ENCODE measurements around the gene SEC16B.

SEC16B gene

DNA sequence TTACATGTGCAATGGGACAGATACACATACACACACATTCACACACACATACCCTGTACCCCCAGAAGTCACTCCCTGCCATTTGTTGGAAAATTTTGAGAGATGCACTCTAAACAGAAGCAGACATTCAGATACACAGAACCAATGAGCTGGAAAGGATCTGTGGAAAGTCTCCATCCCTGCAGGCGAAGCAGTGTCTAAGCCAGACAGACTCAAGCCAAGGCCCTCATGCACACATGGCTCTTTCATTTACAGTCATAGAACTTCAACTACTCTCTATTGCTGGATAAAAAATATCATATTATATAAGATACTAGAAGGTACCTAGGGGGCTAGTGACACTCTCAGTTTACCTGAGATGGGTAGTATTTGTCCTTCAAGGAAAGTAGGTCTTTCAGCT is 7.3 kb upstream of the SEC16B start:
- no peak for DNase-seq (ENCODE audit: low spot score)

DNA sequence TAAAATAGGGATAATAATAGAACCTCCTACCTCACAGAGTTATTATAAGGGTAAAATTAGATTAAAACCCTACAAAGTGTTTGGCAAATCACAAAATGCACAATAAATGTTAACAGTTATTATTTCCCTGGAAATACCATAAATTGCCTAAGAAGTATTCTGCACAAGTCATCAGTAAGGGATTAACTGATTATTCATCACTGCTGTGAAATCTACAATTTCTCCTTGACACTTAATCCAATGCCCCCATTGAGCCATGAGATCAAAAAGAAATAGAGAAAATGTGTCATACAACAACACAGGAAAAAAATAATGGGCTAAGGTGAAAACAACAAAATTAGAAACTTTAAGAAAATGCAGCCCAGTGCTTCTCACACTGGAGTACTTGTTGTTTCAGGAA is 6.7 kb upstream of the SEC16B start:
- DNase-seq (ENCODE audit: low spot score), result no peak

DNA sequence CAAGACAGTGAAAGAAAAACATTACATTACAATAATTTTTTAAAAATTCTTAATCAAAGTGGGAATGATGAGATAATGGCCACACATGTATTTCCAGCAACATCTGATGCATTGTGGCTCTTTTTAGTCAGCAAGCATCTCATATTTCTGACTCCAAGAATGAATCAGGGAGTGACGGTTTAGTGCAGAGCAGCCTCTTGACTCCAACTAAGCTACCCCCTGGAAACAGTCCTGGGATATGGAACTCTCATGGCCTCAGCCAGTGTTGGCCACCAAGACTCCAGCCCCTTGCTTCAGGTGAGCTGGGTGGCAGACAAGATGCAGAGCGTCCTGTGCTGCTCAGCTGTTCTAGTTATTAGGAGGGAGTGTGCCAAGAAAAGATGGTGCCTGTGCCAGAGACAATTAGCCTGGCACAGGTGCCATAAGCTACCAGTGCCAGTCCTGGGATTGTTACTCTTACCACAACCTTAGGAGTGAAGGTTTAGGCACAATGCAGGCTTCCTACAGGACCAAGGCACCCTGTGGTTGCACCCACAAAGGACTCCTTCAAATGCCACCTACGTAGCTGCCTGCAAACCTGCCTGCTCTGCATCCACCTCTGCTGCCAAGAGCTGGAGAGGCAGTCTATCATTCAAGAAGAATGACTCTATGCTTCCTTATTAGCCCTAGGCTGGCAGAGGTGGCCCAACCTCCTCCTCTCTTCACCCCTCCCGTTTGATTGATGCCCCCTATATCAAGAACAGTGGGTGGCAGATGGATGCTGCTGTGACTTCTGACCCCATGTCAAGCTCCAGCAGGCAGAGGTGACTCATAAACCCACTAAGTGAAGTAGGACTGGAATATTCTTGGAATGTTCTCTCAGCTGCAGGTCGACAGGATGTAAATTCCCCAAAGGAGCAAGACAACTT is 6.0 kb upstream of the SEC16B start:
- DNase-seq (ENCODE audit: low spot score), result no peak

DNA sequence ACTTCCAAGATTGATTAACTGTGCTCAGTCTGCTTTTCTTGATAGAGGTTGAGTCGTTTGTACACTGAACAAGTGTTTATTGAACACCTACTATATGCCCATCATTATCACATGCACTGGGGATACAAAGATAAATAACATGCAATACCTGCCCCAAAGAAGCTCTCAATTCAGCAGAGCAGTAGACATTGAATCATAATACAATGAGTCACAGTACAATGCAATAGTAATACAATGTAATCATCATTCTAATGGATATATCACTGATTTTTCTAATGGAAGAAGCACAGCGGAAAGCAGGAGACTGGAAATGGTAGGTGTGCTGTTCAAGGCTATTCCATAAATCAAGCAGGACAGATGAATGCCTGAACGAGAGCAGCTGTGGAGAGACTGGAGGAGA is 3.7 kb upstream of the SEC16B start:
- DNase-seq (ENCODE audit: low spot score), result no peak

DNA sequence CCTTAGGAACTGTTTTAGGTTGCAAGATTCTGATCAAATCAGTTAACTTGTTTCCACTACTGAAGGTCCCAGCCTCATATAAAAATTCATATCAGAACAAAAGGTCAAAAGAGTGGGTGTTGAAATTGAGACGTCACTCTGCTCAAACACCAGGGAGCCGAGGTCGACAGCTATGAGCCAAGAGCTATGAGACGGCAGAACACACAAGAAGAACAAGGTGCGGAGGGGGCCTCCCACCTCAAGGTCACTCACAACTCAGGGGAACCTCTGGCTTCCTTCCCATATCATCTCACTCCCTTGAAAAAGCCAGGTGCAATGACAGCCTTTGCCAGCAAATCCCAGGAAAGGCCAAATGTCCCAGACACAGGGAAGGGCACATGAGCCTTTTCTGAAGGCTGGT is 749 bp downstream of the SEC16B start:
- no peak for DNase-seq (ENCODE audit: low spot score)

DNA sequence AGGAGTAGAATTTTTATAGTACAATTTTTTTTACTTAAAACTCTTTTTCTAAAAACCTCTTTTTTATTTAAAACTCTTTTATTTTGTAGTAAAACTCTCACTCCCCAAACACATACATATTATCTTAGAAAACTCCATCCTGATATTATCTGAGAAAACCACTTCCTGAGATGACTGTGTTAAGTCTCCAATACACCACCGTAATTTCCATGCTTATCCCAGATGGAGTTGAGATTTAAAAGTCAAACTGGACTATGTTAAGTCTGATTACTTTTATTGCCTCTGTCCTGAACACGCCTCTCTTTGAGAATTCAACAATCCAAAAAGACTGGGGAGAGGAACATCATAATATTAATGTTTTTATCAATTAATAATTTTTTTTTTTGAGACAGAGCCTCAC is 3.7 kb downstream of the SEC16B start:
- no peak for DNase-seq (ENCODE audit: low spot score)

DNA sequence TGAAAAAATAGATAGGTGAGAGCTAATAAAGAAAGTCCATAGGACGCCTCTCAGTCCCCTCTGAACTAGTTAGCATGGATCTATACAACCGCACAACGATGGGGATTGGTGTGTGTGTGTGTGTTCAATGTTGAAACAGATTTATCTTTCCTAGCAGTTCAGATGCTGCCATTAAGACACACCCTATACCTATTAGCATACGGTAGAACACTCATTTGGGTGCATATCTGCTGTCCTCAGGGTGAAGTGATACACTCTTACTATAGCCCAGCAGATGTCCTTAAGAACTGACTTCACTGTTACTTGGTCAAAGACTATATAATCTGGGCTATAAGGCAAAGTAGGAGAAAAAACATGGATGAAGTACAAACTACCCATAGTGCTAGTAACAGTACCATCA is 4.6 kb downstream of the SEC16B start:
- DNase-seq (ENCODE audit: low spot score), result no peak

DNA sequence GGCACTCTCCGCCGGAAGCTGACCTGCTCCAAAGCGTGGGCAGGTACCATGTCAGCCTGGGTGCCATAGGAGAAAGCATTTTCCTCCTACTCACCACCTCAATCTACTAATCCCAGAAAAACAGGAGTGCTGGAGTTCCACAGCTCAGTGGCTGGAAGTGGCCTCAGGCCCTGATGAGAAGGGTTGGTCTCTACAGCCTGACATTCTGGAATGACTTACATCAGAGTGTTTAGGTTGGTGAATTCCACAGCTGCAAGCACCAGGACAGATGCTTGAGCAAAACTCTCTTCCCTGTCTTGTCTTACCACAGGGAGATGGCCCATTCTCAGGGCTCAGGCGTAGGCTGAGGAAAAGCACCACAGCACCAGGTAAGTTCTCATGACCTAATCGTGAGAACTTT is 5.5 kb downstream of the SEC16B start:
- DNase-seq (ENCODE audit: low spot score), result no peak

DNA sequence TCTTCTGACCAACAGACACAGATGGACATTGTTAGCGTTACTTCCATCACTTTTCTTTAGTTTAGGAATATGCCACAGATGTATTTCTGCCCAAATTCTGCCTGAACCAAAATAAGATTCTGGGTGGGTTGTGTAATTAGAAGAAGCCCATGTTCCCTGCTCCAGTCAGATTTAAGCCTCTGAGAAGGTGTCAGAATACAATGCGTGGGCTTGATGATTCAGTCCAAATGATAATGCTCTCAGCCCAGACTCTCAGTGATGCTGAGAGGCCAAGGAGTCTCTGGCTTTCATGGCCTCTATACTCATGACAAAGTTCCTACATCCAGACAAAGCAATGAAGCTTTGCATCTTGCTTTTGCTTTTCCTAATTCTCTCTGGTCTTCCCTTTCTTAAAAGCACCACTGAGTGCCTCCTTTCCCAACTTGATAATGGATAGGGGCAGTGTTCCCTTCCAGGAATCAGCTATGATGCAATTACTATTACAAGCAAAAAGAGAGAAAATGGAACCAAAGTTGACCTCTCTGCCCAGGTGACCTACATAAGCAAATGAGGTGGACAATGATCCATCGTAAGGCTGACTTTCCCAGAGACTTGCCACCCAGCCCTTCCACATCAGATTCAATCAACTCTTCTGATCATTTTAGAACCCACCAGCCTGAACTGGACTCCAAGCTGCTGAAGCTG is 8.8 kb downstream of the SEC16B start:
- no peak for DNase-seq (ENCODE audit: low spot score)

DNA sequence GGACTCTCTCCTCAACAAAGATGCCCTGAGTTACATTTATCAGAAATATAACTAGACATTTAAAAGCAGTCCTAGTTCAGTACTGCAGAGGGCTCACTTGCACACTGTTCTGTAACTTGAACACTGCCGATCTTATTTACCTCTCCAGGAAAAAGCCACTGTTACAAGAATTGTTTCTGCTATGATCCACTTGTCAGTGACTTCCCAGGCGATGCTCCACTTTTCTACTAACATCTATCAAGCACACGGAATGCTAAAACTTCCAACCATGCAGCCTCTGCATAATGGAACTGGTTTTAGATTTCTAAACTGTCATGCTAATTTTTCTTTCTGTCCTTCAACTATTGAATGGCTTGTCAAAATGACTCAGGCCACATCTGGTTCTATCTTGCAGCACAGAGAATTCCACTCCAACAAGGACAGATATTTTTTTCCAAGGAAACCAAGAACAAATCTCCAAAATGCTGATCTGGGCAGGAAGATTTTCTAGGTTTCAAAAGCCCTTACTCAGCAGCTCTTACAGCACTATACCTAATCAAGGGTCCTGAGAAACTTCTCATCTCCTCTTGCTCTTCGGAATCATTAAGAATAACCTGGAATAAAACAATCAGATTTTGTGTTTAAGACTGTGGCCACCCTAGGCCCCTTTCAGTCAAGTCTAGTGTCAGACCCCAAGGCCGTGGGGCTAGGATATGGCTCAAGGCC is 9.9 kb downstream of the SEC16B start:
- DNase-seq (ENCODE audit: low spot score), result no peak

DNA sequence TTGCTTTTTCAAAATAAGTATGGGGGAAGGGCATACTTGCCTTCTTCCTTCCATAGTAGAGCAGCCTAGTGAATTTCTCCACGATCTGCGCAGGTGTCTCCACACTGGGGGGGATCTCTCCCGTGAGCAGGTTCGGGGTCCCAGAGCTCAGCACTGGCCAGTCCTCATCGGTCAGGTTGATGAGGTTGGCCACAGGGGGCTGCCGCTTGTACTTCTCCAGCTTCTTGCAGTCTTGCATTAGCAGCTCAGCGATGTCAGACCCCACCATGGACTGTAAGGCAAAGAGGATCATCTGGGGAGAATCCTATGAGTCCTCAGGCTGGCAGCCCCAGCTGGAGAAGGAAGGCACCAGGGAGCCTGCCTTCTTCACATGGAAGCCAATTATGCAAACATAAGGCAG is 11.8 kb downstream of the SEC16B start:
- no peak for DNase-seq (ENCODE audit: low spot score)

DNA sequence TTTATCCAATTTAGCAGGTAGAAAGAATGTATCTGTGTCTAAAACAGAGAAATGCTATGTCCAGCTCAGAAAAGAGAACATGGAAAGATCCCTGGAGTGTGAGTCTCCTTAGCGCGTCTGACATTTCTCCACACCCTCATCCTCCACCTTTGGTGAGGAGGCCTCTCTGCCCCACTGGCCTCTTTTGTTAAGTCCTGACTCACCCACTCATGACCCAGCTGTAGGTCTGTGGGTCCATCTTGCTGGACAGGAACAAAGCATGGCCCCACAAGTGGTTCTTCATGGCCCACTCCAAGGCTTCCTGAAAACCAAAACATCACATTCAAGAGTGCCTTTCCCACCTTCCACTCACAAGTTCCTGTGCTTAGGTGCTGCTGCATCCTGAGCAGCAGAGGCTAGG is 15.8 kb downstream of the SEC16B start:
- no peak for DNase-seq (ENCODE audit: low spot score)

DNA sequence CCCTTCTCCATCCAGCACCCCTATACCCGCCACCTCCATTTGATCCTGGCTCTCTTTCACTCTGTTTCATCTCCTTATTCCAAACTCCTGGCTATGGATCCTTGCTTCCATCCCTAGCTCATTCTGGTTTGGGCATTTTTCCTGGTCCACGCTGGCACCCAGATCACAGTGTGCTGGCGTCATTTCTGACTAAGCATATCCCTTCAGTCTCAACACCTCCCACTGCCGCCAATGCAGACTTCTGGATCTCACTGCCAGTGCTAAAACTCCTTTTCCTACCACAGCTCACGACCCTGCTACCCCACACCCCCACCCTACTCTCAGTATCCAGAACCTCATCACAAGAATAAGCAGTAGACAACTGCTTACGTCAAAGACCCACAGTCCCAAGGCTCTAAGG is 16.3 kb downstream of the SEC16B start:
- DNase-seq (ENCODE audit: low spot score), result no peak

DNA sequence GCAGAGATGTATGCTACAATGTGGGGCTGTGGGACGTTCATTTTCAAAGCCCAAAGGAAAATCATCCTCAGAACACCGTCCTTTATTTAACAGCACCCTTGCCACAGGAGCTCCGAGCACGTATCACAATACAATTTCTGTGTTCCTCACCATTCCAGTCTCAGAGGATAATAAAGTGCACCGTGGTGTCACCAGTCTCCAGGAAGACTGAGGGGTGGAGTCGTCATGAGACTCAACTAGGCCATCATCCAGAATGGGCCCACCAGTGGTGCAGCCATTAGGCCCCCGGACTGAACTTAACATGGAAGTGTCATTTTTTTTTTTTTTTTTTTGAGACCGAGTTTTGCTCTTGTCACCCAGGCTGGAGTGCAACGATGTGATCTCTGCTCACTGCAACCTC is 17.2 kb downstream of the SEC16B start:
- DNase-seq (ENCODE audit: low spot score), result no peak

DNA sequence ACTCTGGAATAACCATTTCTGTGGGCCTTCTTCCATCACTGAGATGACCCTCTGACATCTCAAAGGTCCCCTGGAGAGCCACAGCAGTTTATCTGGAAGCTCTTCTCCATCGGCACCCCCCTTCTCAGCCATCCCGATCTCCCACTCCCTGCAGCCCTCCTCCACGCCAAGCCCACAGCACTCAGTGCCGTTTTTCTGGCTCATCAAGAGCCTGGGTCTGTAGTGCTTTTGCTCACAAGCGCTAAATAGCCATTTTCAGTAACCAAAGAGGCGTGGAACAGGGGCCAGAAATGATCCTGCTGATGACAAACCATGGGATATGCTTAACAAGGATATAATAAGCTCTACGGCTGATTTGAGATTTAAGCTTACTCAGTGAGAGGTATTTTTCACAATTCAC is 17.6 kb downstream of the SEC16B start:
- no peak for DNase-seq (ENCODE audit: low spot score)

DNA sequence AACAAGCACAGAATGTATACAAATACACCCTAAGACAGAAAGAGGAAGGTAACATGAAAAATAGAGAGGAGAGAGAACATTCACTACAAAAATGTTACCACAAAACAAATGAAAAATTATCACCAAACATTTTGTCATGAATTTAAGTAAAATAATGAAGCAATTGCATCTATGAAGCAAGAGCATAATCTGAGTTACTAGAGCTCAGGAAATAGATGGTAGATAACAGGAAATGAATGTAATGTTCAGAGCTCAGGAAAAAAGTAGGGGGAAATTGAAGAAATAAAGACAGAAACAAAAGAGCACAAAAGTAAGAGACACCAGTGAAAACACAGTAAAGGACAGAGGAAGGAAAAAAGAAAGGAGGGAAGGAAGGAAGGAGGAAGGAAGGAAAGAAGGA is 19.4 kb downstream of the SEC16B start:
- no peak for DNase-seq (ENCODE audit: low spot score)

DNA sequence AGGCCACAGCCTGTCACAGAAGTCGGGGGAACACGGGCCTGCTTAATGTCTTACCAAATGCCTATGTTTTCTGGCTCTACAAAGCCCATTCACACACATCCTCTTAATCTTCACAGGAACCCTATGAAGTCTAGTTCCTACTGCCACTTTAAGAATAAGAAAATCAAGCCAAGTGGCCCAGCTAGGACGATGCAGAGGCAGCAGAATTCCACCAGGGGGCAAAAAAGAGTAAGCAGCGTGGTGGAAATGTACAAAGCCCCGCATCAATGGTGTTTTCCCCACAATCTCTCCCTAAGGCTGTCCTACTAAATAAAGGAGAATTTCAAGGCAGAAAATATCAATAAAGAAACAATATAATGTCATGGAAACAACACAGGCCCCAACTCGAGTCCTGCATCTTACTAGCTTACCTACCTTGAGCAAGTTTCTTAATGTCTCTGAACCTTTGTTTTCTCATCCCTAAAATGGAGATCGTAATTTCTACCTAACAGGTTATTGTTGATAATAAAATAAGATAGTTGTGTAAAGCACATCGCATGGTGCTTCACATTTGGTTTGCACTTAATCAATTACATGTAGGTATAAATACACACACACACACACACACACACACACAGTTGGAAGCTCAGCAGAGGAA is 21.4 kb downstream of the SEC16B start:
- peak; percentile 54 for DNase-seq (ENCODE audit: low spot score)

DNA sequence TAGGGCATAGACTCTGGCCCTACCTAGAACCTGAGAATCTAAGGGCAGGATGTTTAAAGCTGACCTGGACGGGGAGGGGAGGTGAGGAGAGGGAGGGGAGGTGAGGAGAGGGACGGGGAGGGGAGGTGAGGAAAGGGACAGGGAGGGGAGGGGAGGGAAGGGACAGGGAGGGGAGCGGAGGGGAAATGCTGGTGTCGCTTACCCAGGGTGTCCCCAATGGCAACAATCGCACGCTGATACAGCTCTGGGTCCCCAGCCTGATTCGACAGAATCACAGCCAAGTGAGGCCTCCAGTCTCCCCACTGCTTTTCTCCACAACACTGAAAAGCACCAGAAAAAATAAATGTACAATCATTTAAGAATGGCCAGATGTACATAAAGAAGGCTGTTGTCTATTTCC is 22.2 kb downstream of the SEC16B start:
- no peak for DNase-seq (ENCODE audit: low spot score)

DNA sequence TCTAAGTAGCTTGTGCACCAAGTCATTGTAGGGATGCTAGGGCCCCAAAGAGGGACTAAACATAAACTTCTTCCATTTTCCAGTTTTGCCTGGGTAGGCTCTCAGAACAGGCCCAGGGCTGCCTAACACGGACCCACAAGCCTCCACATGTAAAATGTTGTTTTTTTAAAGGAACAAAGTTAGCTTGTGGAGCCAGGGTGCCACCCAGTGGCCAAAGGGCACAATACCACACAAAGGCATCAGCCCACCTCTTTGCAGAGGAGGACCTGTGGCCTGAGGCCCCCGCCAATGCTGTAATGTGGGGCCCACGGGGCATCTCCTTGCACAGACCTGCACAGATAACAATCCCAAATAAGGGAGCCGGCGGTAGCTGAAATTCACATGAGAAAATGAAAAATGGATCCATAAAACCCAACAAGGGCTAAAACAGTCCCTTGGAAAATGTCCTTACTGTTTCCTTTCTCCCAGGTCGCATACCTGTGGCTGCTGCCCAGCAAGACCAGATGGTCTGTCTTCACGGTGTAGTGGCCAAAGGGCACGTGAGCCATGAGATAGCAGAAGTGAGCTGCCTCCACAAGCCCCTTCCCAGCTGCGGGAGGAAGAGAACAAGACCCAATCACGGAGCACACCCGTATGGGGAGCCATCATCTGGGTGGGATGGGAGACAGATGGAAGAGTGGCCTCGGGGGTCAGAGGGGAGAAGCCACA is 23.8 kb downstream of the SEC16B start:
- DNase-seq (ENCODE audit: low spot score), result peak; percentile 48

DNA sequence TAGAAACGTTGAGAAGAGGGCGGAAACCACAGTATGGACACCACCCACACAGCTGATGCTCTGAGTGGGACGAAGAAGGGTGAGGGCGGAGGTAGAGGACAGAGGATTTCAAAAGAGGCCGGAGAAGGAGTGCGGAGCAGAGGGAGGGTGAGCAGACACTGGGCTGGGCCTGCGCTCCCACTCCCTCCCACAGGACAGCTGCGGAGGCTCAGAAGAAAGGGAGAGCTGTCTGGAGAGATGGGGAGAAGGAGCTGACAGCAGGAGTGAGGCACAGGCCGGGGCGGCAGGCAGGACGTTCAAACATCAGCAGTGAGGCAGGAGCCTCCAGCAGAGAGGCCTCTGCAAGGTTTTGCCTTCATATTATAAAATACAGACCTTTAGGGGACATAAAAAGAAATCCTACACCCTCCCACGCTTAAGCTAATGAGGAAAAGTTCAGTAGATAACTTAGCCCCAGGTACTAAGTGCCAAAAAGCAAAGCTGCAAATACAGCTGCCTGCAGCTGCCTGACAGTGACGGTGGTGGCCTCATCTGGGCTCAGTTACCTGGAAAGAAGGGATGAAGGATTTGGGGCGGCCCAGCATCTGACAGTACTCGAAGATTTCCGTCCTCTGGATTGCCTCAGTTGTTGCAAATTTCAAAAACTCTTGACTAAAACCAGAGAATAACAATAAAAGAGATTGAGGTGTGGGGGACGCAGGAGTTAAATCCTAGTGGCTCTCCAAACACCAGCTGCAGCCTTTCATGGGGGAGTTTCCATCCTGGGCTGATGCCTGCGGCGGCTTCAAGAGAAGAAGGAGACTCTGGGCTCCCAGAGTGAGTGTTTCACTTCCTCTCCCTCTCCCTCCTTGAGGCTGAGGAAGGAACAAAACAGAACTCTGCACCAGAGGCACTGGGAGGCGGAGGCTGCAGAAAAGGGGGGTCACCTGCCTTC is 25.6 kb downstream of the SEC16B start:
- DNase-seq (ENCODE audit: low spot score), result no peak

All from SK-N-DZ (cell line).